Raji (cell line): ENCODE measurements around the gene COTL1.

Source experiments
- POLR2A ChIP-seq: IDR thresholded peaks from 2 replicates; pipeline ENCODE4 v1.6.1; 2011; ENCODE audit warnings: low read depth, low read length, control low read depth; ENCODE audit not compliant: insufficient read depth

Gene COTL1

DNA sequence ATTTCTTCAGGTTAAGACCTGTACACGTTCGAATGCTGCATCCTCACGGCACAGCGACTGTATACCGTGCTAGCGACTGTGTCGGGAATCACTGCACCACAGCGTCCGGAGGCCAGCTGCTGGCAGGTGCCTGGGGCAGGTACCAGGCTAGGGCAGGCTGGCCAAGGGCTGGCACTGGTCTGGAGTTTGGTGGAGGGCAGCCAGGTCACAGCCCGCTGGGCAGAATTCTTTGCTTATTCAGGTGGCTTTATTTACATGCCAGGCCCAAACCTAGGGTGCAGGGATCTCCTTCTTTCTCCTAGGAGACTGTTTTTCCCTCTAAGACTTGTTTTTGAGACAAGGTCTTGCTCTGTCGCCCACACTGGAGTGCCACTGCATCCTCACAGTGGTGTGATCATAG is 37.9 kb downstream of the COTL1 start:
- no peak for TF ChIP-seq POLR2A

DNA sequence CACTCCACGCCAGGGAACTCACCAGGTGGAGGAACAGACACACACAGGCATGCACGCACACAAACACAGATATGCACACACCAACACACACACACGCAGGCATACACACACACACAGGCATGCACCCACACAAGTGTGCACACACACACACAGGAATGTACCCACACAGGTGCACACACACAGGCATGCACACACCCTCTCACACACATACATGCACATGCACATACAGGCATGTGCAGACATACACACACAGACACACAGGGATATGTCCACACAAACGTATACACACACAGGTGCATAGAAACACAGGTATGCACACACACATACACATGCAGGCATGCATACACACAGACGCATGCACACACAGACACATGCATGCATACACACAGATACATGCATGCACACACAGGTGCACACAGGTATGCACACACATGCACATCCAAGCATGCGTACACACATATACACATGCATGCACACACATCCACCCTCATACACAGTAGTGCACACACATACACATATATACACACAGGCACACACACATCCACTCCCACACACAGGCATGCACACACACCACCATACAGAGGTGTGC is 39.2 kb downstream of the COTL1 start:
- no peak for TF ChIP-seq POLR2A

- no peak for TF ChIP-seq POLR2A
These were observed 40.7 kb downstream of the COTL1 start for GRCh38 chr16:84577034-84577803.

DNA sequence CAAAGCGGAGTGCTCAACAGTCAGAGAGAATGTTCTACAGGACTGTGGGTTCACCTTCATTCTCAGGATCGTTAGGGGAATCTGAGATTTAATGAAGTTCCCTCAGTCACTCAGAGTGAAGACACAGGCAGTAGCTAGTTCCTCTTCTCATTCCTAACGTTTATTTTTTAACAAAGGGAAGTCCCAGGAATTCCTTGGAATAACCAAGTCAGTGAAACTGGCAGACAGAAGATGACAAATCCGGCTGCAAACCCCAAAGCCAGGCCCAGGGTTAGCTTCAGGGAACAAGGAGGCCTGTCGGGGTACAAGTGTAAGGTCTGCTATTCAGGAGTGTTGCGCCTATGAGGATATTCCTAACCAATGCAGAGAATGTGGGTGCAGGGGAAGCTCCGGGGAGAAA is 42.0 kb downstream of the COTL1 start:
- TF ChIP-seq POLR2A, result no peak

- TF ChIP-seq POLR2A, result no peak
These were observed 43.7 kb downstream of the COTL1 start for GRCh38 chr16:84574191-84574590.

GRCh38 chr16:84572096-84572495 is 45.8 kb downstream of the COTL1 start:
- TF ChIP-seq POLR2A, result no peak

DNA sequence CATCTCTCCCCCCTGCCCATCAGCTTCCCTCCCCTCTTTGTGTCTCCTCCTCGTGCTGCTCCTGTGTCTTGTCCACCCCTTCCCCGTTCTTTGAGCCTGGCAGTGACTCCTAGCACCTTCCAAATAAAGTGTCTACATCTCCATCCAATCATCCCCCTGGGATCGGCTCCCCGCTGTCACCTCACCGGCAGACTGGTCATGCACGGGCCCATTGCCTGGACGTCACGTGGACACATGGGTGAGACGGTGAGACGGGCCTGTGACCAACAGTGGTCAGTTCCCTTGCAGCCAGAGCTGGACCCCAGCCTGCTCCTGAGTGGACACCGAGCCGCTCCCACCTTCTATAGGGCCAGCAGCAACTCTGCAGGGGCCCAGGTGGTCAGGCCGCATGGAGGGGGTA is 46.4 kb downstream of the COTL1 start:
- TF ChIP-seq POLR2A, result no peak

DNA sequence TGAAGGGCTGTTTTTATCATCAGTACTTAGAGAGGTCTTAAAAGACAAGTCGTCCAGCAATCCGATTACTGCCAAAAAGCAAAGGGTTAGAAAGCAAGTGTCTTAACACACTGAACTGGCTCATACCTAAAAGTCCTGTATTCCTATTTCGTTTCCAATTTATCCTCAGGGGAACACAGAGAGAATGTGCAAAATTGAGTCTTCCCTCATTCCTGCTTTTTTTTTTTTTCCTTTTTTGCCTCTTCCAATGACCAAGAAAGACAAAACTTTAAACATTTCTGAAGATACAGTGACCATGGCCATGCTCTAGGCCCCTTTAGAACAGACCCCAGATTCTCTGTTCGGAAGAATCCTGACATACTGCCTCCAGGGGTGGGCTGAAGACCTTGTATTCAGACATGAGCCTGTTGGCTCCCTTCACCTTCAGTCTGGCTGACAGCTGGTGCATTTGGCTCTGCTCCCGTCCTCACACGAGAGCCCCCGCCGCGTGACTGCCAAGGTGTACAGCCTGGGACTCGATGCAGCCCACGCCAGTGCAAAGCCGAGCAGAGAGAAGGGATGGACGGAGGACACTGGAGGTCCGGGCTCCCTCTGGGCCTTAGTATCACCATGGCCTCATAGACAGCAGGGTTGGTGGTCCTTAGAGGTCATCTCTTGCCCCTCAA is 47.0 kb downstream of the COTL1 start:
- no peak for TF ChIP-seq POLR2A

DNA sequence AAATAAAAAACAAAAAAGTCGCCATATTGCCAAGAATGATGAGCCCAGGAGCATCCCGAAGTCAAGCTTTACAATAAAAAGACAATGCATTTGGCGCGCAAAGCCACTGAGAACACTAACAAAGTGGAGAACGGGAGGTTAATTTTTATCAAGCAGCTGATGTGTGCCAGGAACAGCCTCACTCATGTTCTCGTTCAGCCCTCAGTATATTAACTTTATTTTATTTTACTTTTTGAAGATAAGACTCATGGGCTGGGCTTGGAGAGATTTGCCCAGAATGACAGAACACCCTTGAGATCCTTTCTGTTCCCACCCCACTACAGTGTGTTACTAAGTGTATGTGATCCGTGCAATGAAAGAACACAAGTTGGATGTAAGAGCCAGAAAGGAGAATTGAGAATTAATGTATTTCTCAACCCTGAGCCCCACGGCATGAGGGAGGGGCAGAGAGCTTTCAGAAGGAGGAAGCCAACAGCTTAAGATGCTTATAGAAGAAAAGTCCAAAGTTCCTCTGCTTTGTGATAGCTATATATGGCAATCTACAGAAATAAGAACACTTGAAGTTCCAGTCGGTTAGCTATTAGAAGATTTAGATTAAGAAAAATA is 48.4 kb downstream of the COTL1 start:
- TF ChIP-seq POLR2A, result no peak

- no peak for TF ChIP-seq POLR2A
These were observed 49.8 kb downstream of the COTL1 start for GRCh38 chr16:84568066-84568465.

DNA sequence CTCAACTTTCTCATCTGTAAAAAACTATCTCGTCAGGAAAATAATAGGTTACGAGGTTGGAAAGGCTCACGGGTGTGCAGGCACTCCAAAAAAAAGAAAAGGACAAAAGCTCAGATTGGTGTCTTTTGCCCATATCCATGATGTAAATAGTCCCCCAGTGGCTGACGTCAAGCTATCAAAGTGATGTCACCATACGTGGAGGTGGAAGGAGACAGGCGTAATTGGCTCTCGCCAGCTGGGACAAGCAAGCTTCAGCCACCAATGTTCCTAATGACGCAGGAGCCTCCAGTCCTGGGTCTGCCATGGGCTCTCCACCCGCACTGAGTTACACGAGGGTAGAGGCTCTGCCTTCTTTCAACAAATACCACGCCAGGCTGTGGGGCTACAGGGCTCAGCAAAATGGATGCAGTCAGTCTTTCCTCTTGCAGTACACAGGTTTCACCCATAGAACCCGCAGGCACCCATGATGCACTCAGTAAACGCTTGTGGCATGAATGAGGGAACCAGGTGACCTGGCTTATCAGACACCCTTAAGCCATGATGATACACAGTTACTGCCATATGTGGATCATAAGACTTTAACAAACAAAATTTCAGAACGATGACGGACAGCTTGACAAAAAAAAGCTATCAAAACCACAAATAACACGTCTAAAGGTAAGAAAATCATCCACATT is 50.5 kb downstream of the COTL1 start:
- no peak for TF ChIP-seq POLR2A

- TF ChIP-seq POLR2A, result no peak
These were observed 51.2 kb downstream of the COTL1 start for GRCh38 chr16:84566545-84567257.

DNA sequence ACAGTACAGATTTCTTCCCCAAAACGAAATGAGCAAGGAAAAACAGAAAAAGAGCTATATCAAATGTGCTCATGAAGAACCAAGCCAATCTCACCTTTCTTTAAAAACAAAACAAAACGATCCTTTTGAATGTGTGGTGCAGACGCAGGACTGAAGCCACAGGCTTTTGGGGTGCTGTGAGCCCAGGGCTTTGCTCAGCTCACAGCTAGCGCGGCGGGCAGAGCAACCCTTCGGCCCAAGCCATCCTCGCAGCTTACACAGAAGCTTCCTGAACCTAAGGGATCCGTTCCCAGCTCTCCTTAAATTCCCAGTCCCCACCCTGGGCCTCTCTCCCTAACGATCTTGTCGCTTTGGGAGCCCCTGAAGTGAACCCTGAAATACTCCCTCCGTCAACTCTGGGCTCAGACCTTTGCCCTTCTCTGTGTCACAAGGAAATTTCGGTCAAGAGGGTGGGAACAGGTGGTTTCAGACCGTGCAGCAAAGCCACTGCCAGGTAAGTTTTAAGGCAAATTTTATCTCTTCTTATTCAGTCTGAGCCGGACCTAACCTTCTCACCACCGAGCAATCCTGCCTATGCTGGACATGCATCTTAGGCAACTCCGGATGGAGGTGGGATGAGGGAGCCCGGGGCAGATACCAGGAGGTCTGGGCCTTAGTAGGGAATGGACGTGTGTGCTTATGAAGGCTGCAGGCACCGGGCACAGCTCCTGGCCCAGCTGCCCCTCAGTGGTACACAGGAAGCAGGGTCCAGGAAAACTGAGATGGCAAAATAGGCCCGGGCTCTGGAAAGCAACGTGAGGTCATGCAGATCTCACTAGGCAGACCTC is 52.0 kb downstream of the COTL1 start:
- TF ChIP-seq POLR2A, result no peak
